ENCODE results near the gene IL1RAPL2.

- TF ChIP-seq POLR2AphosphoS5 (IDR thresholded peaks at IDR 0.05; ENCODE audit: borderline replicate concordance, low read depth, low read length) (no peak), EZH2 (IDR thresholded peaks at IDR 0.05) (no peak)
Measured at GRCh38 chrX:105647749-105648148, 1081.8 kb downstream of the IL1RAPL2 start.
